Activated T-helper 1 cell treated with anti-CD3 and anti-CD28 coated beads, Interleukin-12 subunit alpha, Interleukin-12 subunit beta, Interleukin-2, Interleukin-4 antibody, amounts not matched to agents 30 ng/mL and 10 ng/mL and 1 ng/mL, durations not matched to agents 14 hours and 24 hours and 36 hours (primary cell): ENCODE data around the gene DNASE1. TPM values are rescaled to one million over a fixed set of nuclear protein-coding genes. Genes with fewer than 3 reads are reported as not detected.

Source experiments
- DNase-seq: peaks from one replicate; pipeline ENCODE4 v3.0.0; 2021; ENCODE audit warnings: low spot score
- H3K27ac Mint-ChIP-seq: one replicate; pipeline ENCODE4 v1.8.0; 2021; ENCODE audit warnings: mild to moderate bottlenecking, mixed read lengths
- H3K27me3 Mint-ChIP-seq: one replicate; pipeline ENCODE4 v1.8.0; 2022; ENCODE audit warnings: mild to moderate bottlenecking, moderate library complexity, mixed read lengths; ENCODE audit not compliant: insufficient read depth
- H3K36me3 Mint-ChIP-seq: one replicate; pipeline ENCODE4 v1.8.0; 2021; ENCODE audit warnings: low read depth, mixed read lengths
- H3K4me1 Mint-ChIP-seq: one replicate; pipeline ENCODE4 v1.8.0; 2021; ENCODE audit warnings: low read depth, mixed read lengths
- H3K4me3 Mint-ChIP-seq: one replicate; pipeline ENCODE4 v1.8.0; 2021; ENCODE audit warnings: mild to moderate bottlenecking, moderate library complexity, mixed read lengths
- H3K9me3 Mint-ChIP-seq: one replicate; pipeline ENCODE4 v1.8.0; 2021; ENCODE audit warnings: mixed read lengths
- intact Hi-C: fragments of 100-400 bp; cut with micrococcal nuclease; formaldehyde crosslinking; loops from one replicate; pipeline ENCODE4 v1.15.1; 2024
- total RNA-seq: library from RNA; stranded (reverse); gene quantifications from 2 replicates; pipeline ENCODE4 v1.2.3, GENCODE V29; 2022

DNASE1 gene
- total RNA-seq, 1 donor from 2014 or later: 10.0 TPM

- no peak overlapping the region for H3K4me3 Mint-ChIP-seq
- intact Hi-C loops: loop anchor here (5.0 kb wide), 1 partner anchor 64 kb away; no protein-coding TSS in a partner anchor
- peaks cover 5% of the 10 kb centered on the region for H3K36me3 Mint-ChIP-seq
- no peaks in the 10 kb centered on the region for H3K27me3 Mint-ChIP-seq
- no peak for DNase-seq
- no peaks in the 10 kb centered on the region for H3K4me1 Mint-ChIP-seq
- H3K9me3 Mint-ChIP-seq: no peaks in the 10 kb centered on the region
- H3K27ac Mint-ChIP-seq: no peak overlapping the region
These were observed 47.0 kb downstream of the DNASE1 start for GRCh38 chr16:3701531-3701930.

- Mint-ChIP-seq H3K36me3 (peaks cover 5% of the 10 kb centered on the region), H3K27me3 (no peaks in the 10 kb centered on the region), H3K4me3 (no peak overlapping the region), H3K4me1 (no peaks in the 10 kb centered on the region), H3K27ac (no peak overlapping the region), H3K9me3 (no peaks in the 10 kb centered on the region)
- DNase-seq: no peak
- intact Hi-C loops: loop anchor here (5.0 kb wide), 1 partner anchor 65 kb away; no protein-coding TSS in a partner anchor
These were observed 47.6 kb downstream of the DNASE1 start for GRCh38 chr16:3702082-3702481.

DNA sequence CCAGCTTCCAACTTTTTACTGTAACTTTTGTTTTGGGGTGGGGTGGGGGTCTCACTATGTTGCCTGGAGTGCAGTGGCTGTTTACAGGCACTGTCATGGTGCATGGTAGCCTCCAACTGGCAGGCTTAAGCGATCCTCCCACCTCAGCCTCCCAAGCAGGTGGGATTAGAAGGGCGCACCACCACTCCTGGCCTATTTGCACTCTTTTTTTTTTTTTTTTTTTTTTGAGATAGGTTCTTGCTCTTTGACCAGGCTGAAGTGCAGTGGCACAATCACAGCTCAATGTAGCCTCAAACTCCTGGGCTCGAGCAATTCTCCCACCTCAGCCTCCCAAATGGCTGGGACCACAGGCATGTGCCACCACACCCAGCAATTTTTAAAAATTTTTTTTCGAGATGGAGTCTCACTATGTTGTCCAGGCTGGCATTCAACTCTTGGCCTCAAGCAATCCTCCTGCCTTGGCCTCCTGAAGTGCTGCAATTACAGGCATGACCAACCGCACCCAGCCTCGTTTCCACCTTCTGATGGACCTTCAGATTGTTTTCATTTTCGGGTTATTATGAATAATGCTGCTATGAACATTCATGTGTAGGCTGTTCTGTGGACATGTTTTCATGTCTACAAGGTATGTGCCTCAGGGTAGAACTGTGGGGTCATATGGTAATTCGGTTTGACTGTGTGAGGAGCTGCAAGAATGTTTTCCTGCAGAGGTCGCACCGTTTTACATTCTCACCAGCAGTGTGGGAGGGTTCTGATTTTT lies 51.9 kb downstream of the DNASE1 start:
- no peak overlapping the region for H3K27ac Mint-ChIP-seq
- H3K9me3 Mint-ChIP-seq: no peaks in the 10 kb centered on the region
- intact Hi-C loops: no loop called here
- no peak for DNase-seq
- H3K4me3 Mint-ChIP-seq: no peak overlapping the region
- no peaks in the 10 kb centered on the region for H3K27me3 Mint-ChIP-seq
- peaks cover 5% of the 10 kb centered on the region for H3K36me3 Mint-ChIP-seq
- H3K4me1 Mint-ChIP-seq: no peaks in the 10 kb centered on the region

Other genes with a start within 250 kb of the DNASE1 start
- 2.6 TPM in 2 replicates for gene ZNF597, start 211.2 kb upstream of the DNASE1 start, total RNA-seq
- 35.4 and 38.3 TPM in 2 replicates for gene NAA60, start 211.0 kb upstream of the DNASE1 start, total RNA-seq
- gene C16orf90, start 159.2 kb upstream of the DNASE1 start, total RNA-seq: not detected in 2 replicates
- gene CLUAP1, start 153.7 kb upstream of the DNASE1 start, total RNA-seq: 20.0 and 21.2 TPM in 2 replicates
- gene NLRC3, start 77.3 kb upstream of the DNASE1 start, total RNA-seq: 21.8 and 24.4 TPM in 2 replicates
- 10.3 and 10.8 TPM in 2 replicates for gene SLX4, start 43.1 kb upstream of the DNASE1 start, total RNA-seq
- 351 and 353 TPM in 2 replicates for gene TRAP1, start 62.8 kb downstream of the DNASE1 start, total RNA-seq
- gene CREBBP, start 226.0 kb downstream of the DNASE1 start, total RNA-seq: 49.3 and 50.3 TPM in 2 replicates